ENCODE results near the gene LMF1. TPM values are rescaled to one million over a fixed set of nuclear protein-coding genes. Genes with fewer than 3 reads are reported as not detected.

LMF1 gene
- total and polyA plus RNA-seq, 2 of the 8 experiments (the other 6 are each of a cell fraction or from before 2014, with no cell fraction given): 3.5 to 9.1 TPM

- TF ChIP-seq JUND (IDR thresholded peaks at IDR 0.05; ENCODE audit: low read length): no peak
Observed at GRCh38 chr16:817001-817906, 153.5 kb downstream of the LMF1 start (continued).

All from H1 (cell line).